ENCODE measurements around the gene FOXO1. TPM values are rescaled to one million over a fixed set of nuclear protein-coding genes. Genes with fewer than 3 reads are reported as not detected.
A peak's percentile ranks its signal among the peaks of the same experiment; 100 is the strongest.

Gene FOXO1
- total RNA-seq, 2 experiments from 2014 or later: 29.2 to 42.1 TPM

DNA sequence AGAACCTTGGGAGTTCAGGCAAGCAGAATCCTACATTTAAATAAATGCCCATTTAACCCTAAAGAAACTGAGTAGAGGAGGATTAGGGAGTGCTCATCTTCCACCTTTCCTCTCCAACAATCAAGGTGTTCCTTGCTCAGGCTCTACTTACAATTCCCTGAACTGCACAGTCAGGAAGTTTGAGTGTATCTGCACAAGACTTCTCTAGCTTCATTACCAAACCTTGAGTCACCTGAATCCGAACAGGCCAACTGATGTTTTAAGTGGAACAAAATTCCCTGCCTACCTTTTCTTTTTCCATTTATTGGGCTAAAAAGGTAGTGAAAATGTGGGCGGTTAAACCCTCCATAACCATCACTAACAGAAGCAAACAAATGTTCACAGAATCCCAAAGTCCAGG, 78.3 kb downstream of the FOXO1 start:
- Histone ChIP-seq H3K4me1 (ENCODE audit: insufficient read depth, low read length, poor library complexity, severe bottlenecking) (peaks cover 97% of the 10 kb centered on the region), H2AFZ (ENCODE audit: low read length) (no peak overlapping the region), H4K20me1 (ENCODE audit: insufficient read depth, low read length) (peaks cover 22% of the 10 kb centered on the region; the same call in 1 of the 2 replicates), H3K4me3 (ENCODE audit: low read depth, low read length, poor library complexity, severe bottlenecking) (peak overlapping the region; percentile 33), H3K27ac (ENCODE audit: low read depth, low read length, poor library complexity, severe bottlenecking) (peak overlapping the region; percentile 92), H3K4me2 (ENCODE audit: low read length) (peak overlapping the region; percentile 98), H3K79me2 (ENCODE audit: insufficient read depth, low read depth, low read length) (peaks cover 97% of the 10 kb centered on the region), H3K9me2 (ENCODE audit: insufficient read depth, low read length) (no peaks in the 10 kb centered on the region), H3K36me3 (ENCODE audit: insufficient read depth, low read length) (peaks cover 27% of the 10 kb centered on the region), H3K9me3 (ENCODE audit: low read length) (peaks cover 9% of the 10 kb centered on the region; the same call in 1 of the 2 replicates)
- DNase-seq (ENCODE audit: low spot score): no peak
- intact Hi-C loops (cut with micrococcal nuclease; ENCODE audit: unreplicated experiment): loop anchor here (2.0 to 10.0 kb wide), 8 partner anchors 43 to 521 kb away; partner anchors contain the start of genes FOXO1 and MRPS31
- CTCF ChIA-PET (ENCODE audit: unreplicated experiment): no interaction called here
- no TSS peak for BruUV-seq (replicated peaks)
- no peak for TF ChIP-seq EZH2phosphoT487 (IDR thresholded peaks at IDR 0.05; ENCODE audit: borderline replicate concordance, low read depth, low read length)
- TF ChIP-seq, protein P1, sequence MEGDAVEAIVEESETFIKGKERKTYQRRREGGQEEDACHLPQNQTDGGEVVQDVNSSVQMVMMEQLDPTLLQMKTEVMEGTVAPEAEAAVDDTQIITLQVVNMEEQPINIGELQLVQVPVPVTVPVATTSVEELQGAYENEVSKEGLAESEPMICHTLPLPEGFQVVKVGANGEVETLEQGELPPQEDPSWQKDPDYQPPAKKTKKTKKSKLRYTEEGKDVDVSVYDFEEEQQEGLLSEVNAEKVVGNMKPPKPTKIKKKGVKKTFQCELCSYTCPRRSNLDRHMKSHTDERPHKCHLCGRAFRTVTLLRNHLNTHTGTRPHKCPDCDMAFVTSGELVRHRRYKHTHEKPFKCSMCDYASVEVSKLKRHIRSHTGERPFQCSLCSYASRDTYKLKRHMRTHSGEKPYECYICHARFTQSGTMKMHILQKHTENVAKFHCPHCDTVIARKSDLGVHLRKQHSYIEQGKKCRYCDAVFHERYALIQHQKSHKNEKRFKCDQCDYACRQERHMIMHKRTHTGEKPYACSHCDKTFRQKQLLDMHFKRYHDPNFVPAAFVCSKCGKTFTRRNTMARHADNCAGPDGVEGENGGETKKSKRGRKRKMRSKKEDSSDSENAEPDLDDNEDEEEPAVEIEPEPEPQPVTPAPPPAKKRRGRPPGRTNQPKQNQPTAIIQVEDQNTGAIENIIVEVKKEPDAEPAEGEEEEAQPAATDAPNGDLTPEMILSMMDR (conservative IDR thresholded peaks at IDR 0.05; ENCODE audit: low read length): no peak
- POLR2A ChIA-PET: interaction anchor here (0.6 to 0.8 kb wide), 2 partner anchors 49 to 107 kb away, joined by 3 to 4 read pairs; no protein-coding TSS in a partner anchor

DNA sequence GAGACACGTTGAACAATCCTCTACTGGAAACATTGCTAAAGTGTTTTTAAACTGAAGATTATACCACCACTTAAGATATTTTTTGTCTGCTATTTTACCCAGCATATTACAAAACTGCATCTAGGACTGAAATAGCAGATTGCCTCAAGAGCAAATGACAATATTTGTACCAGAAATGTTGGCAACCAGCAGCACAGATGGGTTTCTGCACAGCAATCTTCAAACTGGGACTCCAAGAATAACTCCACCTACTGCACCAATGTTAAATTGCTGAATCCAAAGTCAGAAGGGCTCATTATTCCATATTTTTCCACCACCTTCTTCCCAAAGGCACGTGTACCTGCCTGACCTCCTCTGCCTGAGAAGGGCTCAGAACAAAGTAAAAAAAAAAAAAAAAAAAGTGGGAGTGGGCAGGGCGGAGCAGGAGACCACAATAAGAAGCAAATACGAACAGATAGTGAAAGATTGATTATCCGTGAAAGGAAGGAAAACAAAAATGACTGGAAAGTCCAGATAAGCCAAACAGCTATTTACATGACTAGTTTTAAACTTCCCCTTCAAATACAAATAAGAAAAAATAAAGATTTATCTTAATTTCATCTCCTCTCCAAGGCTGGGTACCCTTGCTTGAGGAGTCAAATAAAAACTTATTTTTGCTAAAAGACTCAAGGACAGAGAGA, 79.4 kb downstream of the FOXO1 start:
- Histone ChIP-seq H3K79me2 (ENCODE audit: insufficient read depth, low read depth, low read length) (peaks cover 97% of the 10 kb centered on the region), H3K9me2 (ENCODE audit: insufficient read depth, low read length) (no peaks in the 10 kb centered on the region), H3K4me2 (ENCODE audit: low read length) (peak overlapping the region; percentile 98), H2AFZ (ENCODE audit: low read length) (no peak overlapping the region), H3K36me3 (ENCODE audit: insufficient read depth, low read length) (peaks cover 32% of the 10 kb centered on the region), H3K4me3 (ENCODE audit: low read depth, low read length, poor library complexity, severe bottlenecking) (peak overlapping the region; percentile 33), H3K9me3 (ENCODE audit: low read length) (peaks cover 14% of the 10 kb centered on the region; the same call in 1 of the 2 replicates), H3K27ac (ENCODE audit: low read depth, low read length, poor library complexity, severe bottlenecking) (peak overlapping the region; percentile 92), H4K20me1 (ENCODE audit: insufficient read depth, low read length) (peaks cover 22% of the 10 kb centered on the region; the same call in 1 of the 2 replicates), H3K4me1 (ENCODE audit: insufficient read depth, low read length, poor library complexity, severe bottlenecking) (peaks cover 97% of the 10 kb centered on the region)
- ChIA-PET CTCF (ENCODE audit: unreplicated experiment) (no interaction called here), POLR2A (interaction anchor here (0.7 kb wide), 1 partner anchor 390 kb away, joined by 3 read pairs; no protein-coding TSS in a partner anchor)
- BruUV-seq (replicated peaks): no TSS peak
- intact Hi-C loops (cut with micrococcal nuclease; ENCODE audit: unreplicated experiment): loop anchor here (5.0 to 10.0 kb wide), 4 partner anchors 188 to 520 kb away; partner anchors contain the start of gene MRPS31
- no peak for DNase-seq (ENCODE audit: low spot score)
- no peak for TF ChIP-seq EZH2phosphoT487 (IDR thresholded peaks at IDR 0.05; ENCODE audit: borderline replicate concordance, low read depth, low read length)
- TF ChIP-seq, protein P1 (conservative IDR thresholded peaks at IDR 0.05; ENCODE audit: low read length): peak; percentile 33; the same call in 1 of the 2 replicates
